GM12878 (cell line): Measurements from ENCODE around the gene AMELX. TPM values are rescaled to one million over a fixed set of nuclear protein-coding genes. Genes with fewer than 3 reads are reported as not detected.

Source experiments
- ATAC-seq: fragments of 200-7000 bp; cut with Tn5 transposase; 3 replicates; pipeline ENCODE4 v1.9.1; 2020; ENCODE audit warnings: mild to moderate bottlenecking, moderate library complexity
- BruUV-seq: library from RNA; stranded (reverse); fragments of 400-500 nt; replicated peaks from 2 replicates; lab custom pipeline; 2021; lab: Mats Ljungman, UMichigan
- CTCF ChIA-PET: fragments of 300-600 bp; sonication (Branson Sonifier 250); formaldehyde crosslinking; extraction: SDS; loops from one replicate; lab custom pipeline; 2021; ENCODE audit warnings: inconsistent platforms; lab: Yijun Ruan, JAX
- POLR2A ChIA-PET: fragments of 350-600 bp; formaldehyde crosslinking; extraction: SDS; loops from one replicate; lab custom pipeline; 2021; ENCODE audit warnings: inconsistent platforms; lab: Charles Lee
- RAD21 ChIA-PET: fragments of 300-600 bp; sonication (Branson Sonifier 250); formaldehyde crosslinking; loops from one replicate; lab custom pipeline; 2023; ENCODE audit warnings: antibody characterized with exemption; ENCODE audit not compliant: unreplicated experiment; lab: Charles Lee
- SMC1A ChIA-PET: fragments of 300-600 bp; sonication (Branson Sonifier 250); formaldehyde crosslinking; loops from one replicate; lab custom pipeline; 2023; ENCODE audit not compliant: unreplicated experiment, uncharacterized antibody; lab: Charles Lee
- DNase-seq: peaks from one replicate; pipeline ENCODE4 v3.0.0-alpha.2; 2011; ENCODE audit warnings: low read depth, low spot score
- FAIRE-seq: peaks from 3 replicates; lab custom pipeline; 2011; peaks lifted over from hg19 to GRCh38; lab: Jason Lieb, UNC
- H2AFZ ChIP-seq: 2 replicates; pipeline ENCODE4 v1.6.0; 2011; ENCODE audit warnings: low read depth, low read length, control low read depth; ENCODE audit not compliant: control insufficient read depth
- H3K27ac ChIP-seq: 2 replicates; pipeline ENCODE4 v1.5.1; 2011; ENCODE audit warnings: control low read depth; ENCODE audit not compliant: control insufficient read depth, insufficient read depth
- H3K27me3 ChIP-seq, 2 experiments: replicated peaks in 1 of 2; 2 replicates each; pipeline versions ENCODE4 v1.6.0 to v1.6.1; 2011; ENCODE audit warnings: low read length in 1 of 2; ENCODE audit not compliant: control insufficient read depth in 2 of 2, insufficient read depth in 2 of 2
- H3K36me3 ChIP-seq, 2 experiments: 2 replicates each; pipeline ENCODE4 v1.5.1; 2011; ENCODE audit warnings: low read length in 1 of 2; ENCODE audit not compliant: control insufficient read depth in 2 of 2, insufficient read depth in 2 of 2
- H3K4me1 ChIP-seq: 2 replicates; pipeline ENCODE4 v1.6.1; 2011; ENCODE audit warnings: mild to moderate bottlenecking, low read length, moderate library complexity, mixed read lengths; ENCODE audit not compliant: control insufficient read depth, insufficient read depth
- H3K4me2 ChIP-seq: 2 replicates; pipeline ENCODE4 v1.6.0; 2011; ENCODE audit warnings: control low read depth; ENCODE audit not compliant: control insufficient read depth, insufficient read depth
- H3K4me3 ChIP-seq: fragments of 200-600 bp; sonication (generic); 2 replicates; pipeline ENCODE4 v1.5.1; 2016
- H3K79me2 ChIP-seq: 2 replicates; pipeline ENCODE4 v1.6.0; 2011; ENCODE audit warnings: low read length; ENCODE audit not compliant: control insufficient read depth, insufficient read depth
- H3K9ac ChIP-seq: 2 replicates; pipeline ENCODE4 v1.8.0; 2011; ENCODE audit warnings: low read length, control low read depth, mixed read lengths; ENCODE audit not compliant: control insufficient read depth, insufficient read depth
- H3K9me3 ChIP-seq: replicated peaks from 3 replicates; pipeline ENCODE4 v1.5.1; 2011; ENCODE audit warnings: mild to moderate bottlenecking, low read length; ENCODE audit not compliant: control insufficient read depth, insufficient read depth
- H4K20me1 ChIP-seq: 2 replicates; pipeline ENCODE4 v1.6.0; 2011; ENCODE audit not compliant: control insufficient read depth, insufficient read depth
- CBFB ChIP-seq: IDR thresholded peaks from 2 replicates; pipeline ENCODE4 v1.6.1; 2016; ENCODE audit warnings: antibody characterized with exemption, low read depth
- E2F8 ChIP-seq: fragments of 450-650 bp; IDR thresholded peaks from 2 replicates; pipeline ENCODE4 v1.6.1; 2018; ENCODE audit warnings: mild to moderate bottlenecking, low read depth, moderate library complexity; ENCODE audit not compliant: partially characterized antibody
- ELK1 ChIP-seq: IDR thresholded peaks from 2 replicates; pipeline ENCODE4 v1.6.1; 2012; ENCODE audit warnings: low read depth, low read length, improper control_type of control experiment
- EP300 ChIP-seq, 2 experiments: fragments of 150-350 bp in 1 of 2; IDR thresholded peaks; 2 replicates each; pipeline ENCODE4 v1.6.1; 2011 to 2012; ENCODE audit warnings: low read depth in 2 of 2, low read length in 2 of 2, borderline replicate concordance in 1 of 2, improper control_type of control experiment in 1 of 2, inconsistent platforms in 1 of 2; ENCODE audit not compliant: control insufficient read depth in 1 of 2
- ETV6 ChIP-seq, 2 experiments: fragments of 450-650 bp in 1 of 2; IDR thresholded peaks in 1 of 2; conservative IDR thresholded peaks in 1 of 2; 2 replicates each; pipeline ENCODE4 v1.6.1; 2014; ENCODE audit warnings: antibody characterized with exemption in 1 of 2, borderline replicate concordance in 1 of 2, low read depth in 1 of 2, mild to moderate bottlenecking in 1 of 2, moderate library complexity in 1 of 2
- FOXM1 ChIP-seq: IDR thresholded peaks from 2 replicates; pipeline ENCODE4 v1.6.1; 2012; ENCODE audit warnings: low read depth, mild to moderate bottlenecking, inconsistent platforms, low read length, moderate library complexity
- MYB ChIP-seq: fragments of 150-350 bp; IDR thresholded peaks from 2 replicates; pipeline ENCODE4 v1.6.1; 2014; ENCODE audit warnings: mild to moderate bottlenecking, low read depth, low read length, borderline replicate concordance
- POLR2AphosphoS2 ChIP-seq: IDR thresholded peaks from 2 replicates; pipeline ENCODE4 v1.6.1; 2011; ENCODE audit warnings: low read depth, mild to moderate bottlenecking, low read length, improper control_type of control experiment, moderate library complexity
- RAD21 ChIP-seq: IDR thresholded peaks from 2 replicates; pipeline ENCODE4 v1.6.1; 2011; ENCODE audit warnings: mild to moderate bottlenecking, low read depth, low read length, moderate library complexity; ENCODE audit not compliant: insufficient read depth
- RAD51 ChIP-seq: fragments of 450-650 bp; IDR thresholded peaks from 2 replicates; pipeline ENCODE4 v1.6.1; 2016; ENCODE audit warnings: moderate library complexity, mild to moderate bottlenecking, inconsistent platforms
- SUZ12 ChIP-seq: fragments of 200-600 bp; sonication (generic); IDR thresholded peaks from one replicate; pipeline ENCODE4 v1.6.1; 2018; ENCODE audit warnings: antibody characterized with exemption, mild to moderate bottlenecking; ENCODE audit not compliant: unreplicated experiment
- TARDBP ChIP-seq: IDR thresholded peaks from 2 replicates; pipeline ENCODE4 v1.6.1; 2016; ENCODE audit warnings: borderline replicate concordance
- WRNIP1 ChIP-seq: IDR thresholded peaks from 2 replicates; pipeline ENCODE4 v1.6.1; 2011; ENCODE audit warnings: low read depth, low read length, improper control_type of control experiment, borderline replicate concordance
- ZBTB40 ChIP-seq: fragments of 450-650 bp; IDR thresholded peaks from 2 replicates; pipeline ENCODE4 v1.6.1; 2016; ENCODE audit warnings: mild to moderate bottlenecking, moderate library complexity, borderline replicate concordance
- ZNF207 ChIP-seq: fragments of 450-650 bp; IDR thresholded peaks from 2 replicates; pipeline ENCODE4 v1.6.1; 2014; ENCODE audit warnings: antibody characterized with exemption, mild to moderate bottlenecking, borderline replicate concordance
- ZNF24 ChIP-seq: fragments of 450-650 bp; IDR thresholded peaks from 2 replicates; pipeline ENCODE4 v1.6.1; 2017; ENCODE audit warnings: antibody characterized with exemption, mild to moderate bottlenecking
- WGBS: methylation state at CpG from one replicate; pipeline ENCODE4 v1.1.6; 2016; ENCODE audit warnings: low lambda C conversion rate; ENCODE audit not compliant: insufficient replicate concordance, insufficient coverage; ENCODE audit errors: missing lambda C conversion rate; 5-methylcytosine and 5-hydroxymethylcytosine counted together
- in situ Hi-C: fragments of 300-500 bp; cut with MboI; formaldehyde crosslinking; loops from 9 replicates; pipeline ENCODE4 v1.14.3; 2018; ENCODE audit warnings: mixed read lengths
- intact Hi-C: fragments of 100-400 bp; cut with micrococcal nuclease; formaldehyde crosslinking; loops from one replicate; pipeline ENCODE4 v1.14.2; 2022; ENCODE audit not compliant: unreplicated experiment
- polyA plus RNA-seq, 11 experiments: library from polyadenylated mRNA; depleted of rRNA in 4 of 11; unstranded in 6 of 11; stranded (reverse) in 5 of 11; fragments of >200 nt; fragmentation: Nextera tagmentation in 4 of 11; fragmentation: Illumina TruSeq in 1 of 11; extraction: Ambion mirVana in 4 of 11; extraction: Trizol in 1 of 11; gene quantifications; 1 replicate in 1 of 11; 2 replicates in 10 of 11; pipeline versions ENCODE4 v1.2.1 to v1.2.3, GENCODE V29; 2011 to 2016; ENCODE audit warnings: inconsistent platforms in 2 of 11, missing spikeins in 2 of 11, low read depth in 1 of 11
- total RNA-seq, 4 experiments: library from RNA; depleted of rRNA in 3 of 4; stranded (reverse); fragments of >200 nt in 3 of 4; fragmentation: Illumina TruSeq in 1 of 4; extraction: Trizol in 1 of 4; gene quantifications; 2 replicates each; pipeline versions ENCODE4 v1.2.1 to v1.2.3, GENCODE V29; 2013 to 2021

AMELX gene
- total and polyA plus RNA-seq, 10 of the 15 experiments (the other 5 are each of a cell fraction or from before 2014, with no cell fraction given): not detected

GRCh38 chrX:11269006-11269405 is 24.2 kb upstream of the AMELX start:
- DNase-seq (no peak), FAIRE-seq (no peak), ATAC-seq (no peak)
- Histone ChIP-seq H3K9ac (no peak overlapping the region), H3K4me3 (no peak overlapping the region), H3K27ac (no peak overlapping the region), H3K9me3 (no peaks in the 10 kb centered on the region), H2AFZ (no peak overlapping the region), H3K4me2 (no peak overlapping the region), H3K27me3 (no peaks in the 10 kb centered on the region; a peak in 1 of 4 replicates), H4K20me1 (no peaks in the 10 kb centered on the region), H3K4me1 (no peaks in the 10 kb centered on the region), H3K36me3 (no peaks in the 10 kb centered on the region), H3K79me2 (no peaks in the 10 kb centered on the region)
- no TSS peak for BruUV-seq
- ChIA-PET POLR2A (no interaction called here), RAD21 (no interaction called here), SMC1A (interaction anchor here (0.8 kb wide), 1 partner anchor 10 kb away, joined by 3 read pairs; no protein-coding TSS in a partner anchor), CTCF (no interaction called here)
- intact Hi-C loops: loop anchor here (5.0 kb wide), 1 partner anchor 173 kb away; no protein-coding TSS in a partner anchor
- 42% methylated on average over 3 of the region's 3 CpGs for WGBS
- no peak for TF ChIP-seq E2F8
- no peak for TF ChIP-seq ETV6 (conservative IDR thresholded peaks at IDR 0.05 in 1 of 2, IDR thresholded peaks at IDR 0.05 in 1 of 2; ENCODE audit: borderline replicate concordance in 1 of 2, low read depth in 1 of 2)
- TF ChIP-seq ZNF207: no peak
- no peak for TF ChIP-seq EP300 (IDR thresholded peaks at IDR 0.05; ENCODE audit: borderline replicate concordance in 1 of 2, control insufficient read depth in 1 of 2, low read depth in 2 of 2, low read length in 2 of 2)
- TF ChIP-seq ZNF24: no peak
- TF ChIP-seq POLR2AphosphoS2: no peak
- TF ChIP-seq SUZ12: no peak
- no peak for TF ChIP-seq FOXM1
- TF ChIP-seq RAD51: no peak
- no peak for TF ChIP-seq MYB
- no peak for TF ChIP-seq ZBTB40
- no peak for TF ChIP-seq RAD21
- TF ChIP-seq CBFB: no peak
- no peak for TF ChIP-seq ELK1
- no peak for TF ChIP-seq TARDBP
- TF ChIP-seq WRNIP1: no peak
- in situ Hi-C loops: no loop called here
